Measurements from ENCODE around the gene BLOC1S5. TPM values are rescaled to one million over a fixed set of nuclear protein-coding genes. Genes with fewer than 3 reads are reported as not detected.

Gene BLOC1S5
- total and polyA plus RNA-seq, 2 of the 13 experiments (the other 11 are each of a cell fraction or from before 2014, with no cell fraction given), result 10.5 to 41.5 TPM

GRCh38 chr6:8063761-8064637, at the start of gene BLOC1S5 (continued):
- peak; percentile 96 for TF ChIP-seq GLI4 (CRISPR knock-in tag; IDR thresholded peaks at IDR 0.05; ENCODE audit: borderline replicate concordance)
- no peak for TF ChIP-seq ARNT (IDR thresholded peaks at IDR 0.05)
- TF ChIP-seq, protein P1, sequence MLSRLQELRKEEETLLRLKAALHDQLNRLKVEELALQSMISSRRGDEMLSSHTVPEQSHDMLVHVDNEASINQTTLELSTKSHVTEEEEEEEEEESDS (CRISPR knock-in tag; IDR thresholded peaks at IDR 0.05; ENCODE audit: borderline replicate concordance), result 0 out of 2 replicates have a peak, but pooled peaks have one; percentile 44
- no peak; the same call in 1 of the 2 replicates for TF ChIP-seq HOXA5 (CRISPR knock-in tag; IDR thresholded peaks at IDR 0.05)
- TF ChIP-seq, protein P2, sequence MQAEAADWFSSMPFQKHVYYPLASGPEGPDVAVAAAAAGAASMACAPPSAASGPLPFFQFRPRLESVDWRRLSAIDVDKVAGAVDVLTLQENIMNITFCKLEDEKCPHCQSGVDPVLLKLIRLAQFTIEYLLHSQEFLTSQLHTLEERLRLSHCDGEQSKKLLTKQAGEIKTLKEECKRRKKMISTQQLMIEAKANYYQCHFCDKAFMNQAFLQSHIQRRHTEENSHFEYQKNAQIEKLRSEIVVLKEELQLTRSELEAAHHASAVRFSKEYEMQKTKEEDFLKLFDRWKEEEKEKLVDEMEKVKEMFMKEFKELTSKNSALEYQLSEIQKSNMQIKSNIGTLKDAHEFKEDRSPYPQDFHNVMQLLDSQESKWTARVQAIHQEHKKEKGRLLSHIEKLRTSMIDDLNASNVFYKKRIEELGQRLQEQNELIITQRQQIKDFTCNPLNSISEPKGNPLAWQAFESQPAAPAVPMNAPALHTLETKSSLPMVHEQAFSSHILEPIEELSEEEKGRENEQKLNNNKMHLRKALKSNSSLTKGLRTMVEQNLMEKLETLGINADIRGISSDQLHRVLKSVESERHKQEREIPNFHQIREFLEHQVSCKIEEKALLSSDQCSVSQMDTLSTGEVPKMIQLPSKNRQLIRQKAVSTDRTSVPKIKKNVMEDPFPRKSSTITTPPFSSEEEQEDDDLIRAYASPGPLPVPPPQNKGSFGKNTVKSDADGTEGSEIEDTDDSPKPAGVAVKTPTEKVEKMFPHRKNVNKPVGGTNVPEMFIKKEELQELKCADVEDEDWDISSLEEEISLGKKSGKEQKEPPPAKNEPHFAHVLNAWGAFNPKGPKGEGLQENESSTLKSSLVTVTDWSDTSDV (CRISPR knock-in tag; IDR thresholded peaks at IDR 0.05), result peak; percentile 87; the same call in 1 of the 2 replicates
- peak; percentile 100 for TF ChIP-seq YY1 (IDR thresholded peaks at IDR 0.05; ENCODE audit: insufficient read depth, insufficient replicate concordance, low read depth, low read length)
- no peak for TF ChIP-seq POLR2AphosphoS2 (IDR thresholded peaks at IDR 0.05; ENCODE audit: low read depth, low read length)
- TF ChIP-seq MATR3 (CRISPR knock-in tag; IDR thresholded peaks at IDR 0.05), result no peak
- TF ChIP-seq, protein P3, sequence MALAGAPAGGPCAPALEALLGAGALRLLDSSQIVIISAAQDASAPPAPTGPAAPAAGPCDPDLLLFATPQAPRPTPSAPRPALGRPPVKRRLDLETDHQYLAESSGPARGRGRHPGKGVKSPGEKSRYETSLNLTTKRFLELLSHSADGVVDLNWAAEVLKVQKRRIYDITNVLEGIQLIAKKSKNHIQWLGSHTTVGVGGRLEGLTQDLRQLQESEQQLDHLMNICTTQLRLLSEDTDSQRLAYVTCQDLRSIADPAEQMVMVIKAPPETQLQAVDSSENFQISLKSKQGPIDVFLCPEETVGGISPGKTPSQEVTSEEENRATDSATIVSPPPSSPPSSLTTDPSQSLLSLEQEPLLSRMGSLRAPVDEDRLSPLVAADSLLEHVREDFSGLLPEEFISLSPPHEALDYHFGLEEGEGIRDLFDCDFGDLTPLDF (CRISPR knock-in tag; IDR thresholded peaks at IDR 0.05), result peak; percentile 93
- TF ChIP-seq, protein P4, sequence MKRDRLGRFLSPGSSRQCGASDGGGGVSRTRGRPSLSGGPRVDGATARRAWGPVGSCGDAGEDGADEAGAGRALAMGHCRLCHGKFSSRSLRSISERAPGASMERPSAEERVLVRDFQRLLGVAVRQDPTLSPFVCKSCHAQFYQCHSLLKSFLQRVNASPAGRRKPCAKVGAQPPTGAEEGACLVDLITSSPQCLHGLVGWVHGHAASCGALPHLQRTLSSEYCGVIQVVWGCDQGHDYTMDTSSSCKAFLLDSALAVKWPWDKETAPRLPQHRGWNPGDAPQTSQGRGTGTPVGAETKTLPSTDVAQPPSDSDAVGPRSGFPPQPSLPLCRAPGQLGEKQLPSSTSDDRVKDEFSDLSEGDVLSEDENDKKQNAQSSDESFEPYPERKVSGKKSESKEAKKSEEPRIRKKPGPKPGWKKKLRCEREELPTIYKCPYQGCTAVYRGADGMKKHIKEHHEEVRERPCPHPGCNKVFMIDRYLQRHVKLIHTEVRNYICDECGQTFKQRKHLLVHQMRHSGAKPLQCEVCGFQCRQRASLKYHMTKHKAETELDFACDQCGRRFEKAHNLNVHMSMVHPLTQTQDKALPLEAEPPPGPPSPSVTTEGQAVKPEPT (CRISPR knock-in tag; IDR thresholded peaks at IDR 0.05; ENCODE audit: low read depth), result no peak
- TF ChIP-seq, protein P5, sequence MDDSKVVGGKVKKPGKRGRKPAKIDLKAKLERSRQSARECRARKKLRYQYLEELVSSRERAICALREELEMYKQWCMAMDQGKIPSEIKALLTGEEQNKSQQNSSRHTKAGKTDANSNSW (CRISPR knock-in tag; IDR thresholded peaks at IDR 0.05; ENCODE audit: borderline replicate concordance), result no peak; the same call in 1 of the 2 replicates
- TF ChIP-seq SMC3 (IDR thresholded peaks at IDR 0.05; ENCODE audit: low read length), result no peak
- no peak; the same call in 1 of the 2 replicates for TF ChIP-seq ZBTB4 (CRISPR knock-in tag; IDR thresholded peaks at IDR 0.05; ENCODE audit: borderline replicate concordance)
- TF ChIP-seq XRCC5 (optimal IDR thresholded peaks at IDR 0.05; ENCODE audit: low read length), result peak; percentile 55
- TF ChIP-seq NR1H2 (CRISPR knock-in tag; IDR thresholded peaks at IDR 0.05; ENCODE audit: borderline replicate concordance, low read depth), result peak; percentile 86; the same call in 1 of the 2 replicates
- TF ChIP-seq ZFP37 (CRISPR knock-in tag; IDR thresholded peaks at IDR 0.05; ENCODE audit: borderline replicate concordance), result peak; percentile 73; the same call in 1 of the 2 replicates
